Sigmoid colon (tissue), 7 donors: ENCODE results near the gene SF3B1. TPM values are rescaled to one million over a fixed set of nuclear protein-coding genes. Genes with fewer than 3 reads are reported as not detected.
"Not testable (repeated sequence)": the region's sequence is repeated elsewhere in the genome, so short reads cannot be mapped to it uniquely, and the experiment has no call there.

Source experiments
- DNase-seq: peaks from one replicate; pipeline ENCODE4 v3.0.0-alpha.2; 2019
- H3K27ac ChIP-seq, 4 donors: fragments of 200-600 bp; sonication (generic); one replicate each; pipeline ENCODE4 v1.5.1; 2016 to 2019; ENCODE audit warnings: mild to moderate bottlenecking in 1 of 4
- H3K27me3 ChIP-seq, 3 donors: fragments of 200-600 bp; sonication (generic); one replicate each; pipeline ENCODE4 v1.5.1; 2019; ENCODE audit warnings: mild to moderate bottlenecking in 1 of 3
- H3K36me3 ChIP-seq, 4 donors: fragments of 200-600 bp; sonication (generic); one replicate each; pipeline ENCODE4 v1.5.1; 2016 to 2019
- H3K4me1 ChIP-seq, 4 donors: fragments of 200-600 bp; sonication (generic); one replicate each; pipeline ENCODE4 v1.5.1; 2017 to 2019
- H3K4me3 ChIP-seq, 4 donors: fragments of 200-600 bp; sonication (generic); one replicate each; pipeline ENCODE4 v1.5.1; 2017 to 2019; ENCODE audit warnings: mild to moderate bottlenecking in 2 of 4, moderate library complexity in 1 of 4
- H3K9me3 ChIP-seq, 4 donors: fragments of 200-600 bp in 3 of 4; sonication (generic) in 3 of 4; one replicate each; pipeline versions ENCODE4 v1.5.1 to v1.6.1; 2013 to 2019
- CTCF ChIP-seq, 4 experiments: fragments of 450-650 bp in 3 of 4; fragments of 200-600 bp in 1 of 4; IDR thresholded peaks; one replicate each; pipeline ENCODE4 v1.5.1; 2016 to 2019; ENCODE audit warnings: antibody characterized with exemption in 4 of 4, mild to moderate bottlenecking in 3 of 4, moderate library complexity in 2 of 4
- EP300 ChIP-seq, 4 donors: sonication (generic); formaldehyde crosslinking; IDR thresholded peaks; one replicate each; pipeline ENCODE4 v1.6.1; 2017; ENCODE audit warnings: antibody characterized with exemption in 4 of 4
- POLR2A ChIP-seq, 2 donors: fragments of 450-650 bp; IDR thresholded peaks; one replicate each; pipeline ENCODE4 v1.6.1; 2016; ENCODE audit warnings: antibody characterized with exemption in 2 of 2, mild to moderate bottlenecking in 2 of 2, moderate library complexity in 2 of 2
- POLR2AphosphoS5 ChIP-seq, 4 donors: sonication (generic); formaldehyde crosslinking; IDR thresholded peaks; one replicate each; pipeline ENCODE4 v1.6.1; 2017; ENCODE audit warnings: antibody characterized with exemption in 4 of 4
- WGBS, 2 donors: extraction: QIAGEN DNeasy Blood & Tissue Kit; methylation state at CpG; one replicate each; pipeline ENCODE4 v1.1.7; 2013; 5-methylcytosine and 5-hydroxymethylcytosine counted together
- intact Hi-C: fragments of 100-400 bp; cut with DNase I; formaldehyde crosslinking; loops from one replicate; pipeline ENCODE4 v1.15.1; 2023
- polyA plus RNA-seq, 3 donors: library from polyadenylated mRNA; stranded (reverse); fragments of 200-250 nt; gene quantifications; one replicate each; pipeline ENCODE4 v1.2.3, GENCODE V29; 2013
- total RNA-seq, 4 donors: library from RNA; depleted of rRNA; stranded (reverse); fragments of >200 nt; gene quantifications; one replicate each; pipeline ENCODE4 v1.1.0, GENCODE V29; 2016
- donor health status: healthy with polysubstance abuse.
- donor health status: Bipolar disorder and iron deficiency.
- donor health status: healthy.

The SF3B1 gene
- total and polyA plus RNA-seq, 7 donors = 61.5 to 475 (median 258) TPM

- TF ChIP-seq POLR2A (IDR thresholded peaks at IDR 0.05) = no peak
- 94 to 95% methylated on average over 8 of the region's 8 CpGs for WGBS, 2 donors
- peaks cover 9 to 15% (median 11%) of the 10 kb centered on the region in 4 donors for H3K36me3 ChIP-seq
- intact Hi-C loops = no loop called here
- no peaks in the 10 kb centered on the region for H3K4me1 ChIP-seq
- H3K4me3 ChIP-seq = no peak overlapping the region
- DNase-seq = no peak
- H3K27ac ChIP-seq = no peak overlapping the region
- no peaks in the 10 kb centered on the region for H3K9me3 ChIP-seq
- no peaks in the 10 kb centered on the region for H3K27me3 ChIP-seq
These were observed 47.6 kb downstream of the SF3B1 start for GRCh38 chr2:197387179-197387578.

- Histone ChIP-seq H3K4me1 (no peaks in the 10 kb centered on the region), H3K27ac (no peak overlapping the region), H3K4me3 (no peak overlapping the region), H3K36me3 (peaks cover 4 to 6% (median 4%) of the 10 kb centered on the region in 4 donors), H3K9me3 (no peaks in the 10 kb centered on the region), H3K27me3 (no peaks in the 10 kb centered on the region)
- WGBS, 2 donors = 92 to 95% methylated on average over 2 of the region's 2 CpGs
- no peak for TF ChIP-seq CTCF (IDR thresholded peaks at IDR 0.05)
- intact Hi-C loops = no loop called here
- no peak for DNase-seq
These were observed 48.6 kb downstream of the SF3B1 start for GRCh38 chr2:197386242-197386641.

GRCh38 chr2:197383825-197384224 lies 51.0 kb downstream of the SF3B1 start:
- H3K36me3 ChIP-seq = no peaks in the 10 kb centered on the region
- intact Hi-C loops = no loop called here
- DNase-seq = no peak
- 64 to 69% methylated on average over 4 of the region's 4 CpGs for WGBS, 2 donors
- H3K9me3 ChIP-seq = no peaks in the 10 kb centered on the region
- H3K4me1 ChIP-seq = peaks cover 0 to 3% (median under 1%) of the 10 kb centered on the region in 4 donors
- TF ChIP-seq POLR2AphosphoS5 (IDR thresholded peaks at IDR 0.05) (no peak), CTCF (IDR thresholded peaks at IDR 0.05) (no peak), POLR2A (IDR thresholded peaks at IDR 0.05) (no peak), EP300 (IDR thresholded peaks at IDR 0.05) (no peak)
- no peaks in the 10 kb centered on the region for H3K27me3 ChIP-seq
- H3K4me3 ChIP-seq = no peak overlapping the region
- no peak overlapping the region for H3K27ac ChIP-seq

- Histone ChIP-seq H3K4me1 (peaks cover 0 to 8% (median 3%) of the 10 kb centered on the region in 4 donors), H3K9me3 (no peaks in the 10 kb centered on the region), H3K27me3 (no peaks in the 10 kb centered on the region), H3K27ac (no peak overlapping the region), H3K36me3 (no peaks in the 10 kb centered on the region), H3K4me3 (no peak overlapping the region)
- TF ChIP-seq POLR2A (IDR thresholded peaks at IDR 0.05) = no peak
- no peak for TF ChIP-seq POLR2AphosphoS5 (IDR thresholded peaks at IDR 0.05)
- TF ChIP-seq CTCF (IDR thresholded peaks at IDR 0.05) = no peak
- TF ChIP-seq EP300 (IDR thresholded peaks at IDR 0.05) = no peak
- no peak for DNase-seq
- whole genome bisulfite sequencing, 2 donors = 70 to 71% methylated on average over 1 of the region's 1 CpG
- intact Hi-C loops = no loop called here
These were observed 53.2 kb downstream of the SF3B1 start for GRCh38 chr2:197381641-197382040.

- H3K4me3 ChIP-seq, DNase-seq, H3K36me3 ChIP-seq, H3K9me3 ChIP-seq, H3K4me1 ChIP-seq, H3K27ac ChIP-seq, H3K27me3 ChIP-seq: not testable (repeated sequence)
- intact Hi-C loops = loop anchor here (2.0 kb wide), 3 partner anchors 69 to 367 kb away; partner anchors contain the start of gene ANKRD44
- 81 to 83% methylated on average over 5 of the region's 5 CpGs for WGBS, 2 donors
These were observed 54.9 kb downstream of the SF3B1 start for GRCh38 chr2:197379918-197380309.

GRCh38 chr2:197379308-197379917 lies 55.4 kb downstream of the SF3B1 start:
- H3K27me3 ChIP-seq, H3K9me3 ChIP-seq, DNase-seq, H3K4me3 ChIP-seq, H3K4me1 ChIP-seq, H3K36me3 ChIP-seq, H3K27ac ChIP-seq: not testable (repeated sequence)
- intact Hi-C loops = loop anchor here (2.0 kb wide), 3 partner anchors 69 to 367 kb away; partner anchors contain the start of gene ANKRD44
- WGBS, 2 donors = 55 to 68% methylated on average over 3 of the region's 3 CpGs
